ENCODE measurements around the gene PTPRN2. TPM values are rescaled to one million over a fixed set of nuclear protein-coding genes. Genes with fewer than 3 reads are reported as not detected.

Gene PTPRN2
- total and polyA plus RNA-seq, 2 donors (not counting 1 experiment from before 2014, with no cell fraction given) = 0.54 to 1.2 TPM

DNA sequence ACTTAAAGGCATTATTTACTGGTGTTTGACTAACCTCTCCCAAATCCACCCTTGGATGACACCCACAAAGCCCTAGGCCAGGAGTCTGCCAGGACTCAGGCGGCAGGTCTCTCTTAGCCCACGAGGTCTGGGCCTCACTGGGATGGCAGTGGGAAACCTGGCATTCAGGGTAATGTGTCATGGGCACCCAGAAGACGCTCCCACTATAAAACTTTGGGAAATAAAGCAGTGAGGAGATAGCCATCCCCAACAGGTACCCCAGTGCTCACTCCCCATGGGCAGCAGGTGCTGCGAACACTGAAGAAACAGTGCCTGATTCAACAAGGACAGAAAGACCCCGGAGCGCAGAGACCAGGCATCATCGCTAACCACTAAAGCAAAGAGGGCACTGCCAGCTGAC is 14.4 kb upstream of the PTPRN2 start:
- TF ChIP-seq CTCF (conservative IDR thresholded peaks at IDR 0.05 in 1 of 2, IDR thresholded peaks at IDR 0.05 in 1 of 2; ENCODE audit: low read depth in 1 of 2, low read length in 2 of 2) (no peak), EZH2 (IDR thresholded peaks at IDR 0.05; ENCODE audit: low read length, missing control alignments) (no peak)
- H3K9me3 ChIP-seq (ENCODE audit: control insufficient read depth, insufficient read depth, low read depth, low read length) = no peaks in the 10 kb centered on the region
- H3K27ac ChIP-seq (ENCODE audit: insufficient read depth, low read length) = no peak overlapping the region
- no peak overlapping the region for H3K4me2 ChIP-seq (ENCODE audit: extremely low read depth, insufficient read depth, low read length)
- no peaks in the 10 kb centered on the region for H4K20me1 ChIP-seq (ENCODE audit: control insufficient read depth, extremely low read depth, insufficient read depth, low read length)
- H3K36me3 ChIP-seq (ENCODE audit: control insufficient read depth, insufficient read depth, low read length) = no peaks in the 10 kb centered on the region
- H3K79me2 ChIP-seq (ENCODE audit: control insufficient read depth, insufficient read depth, low read length) = no peaks in the 10 kb centered on the region
- DNase-seq (ENCODE audit: low read depth in 2 of 2) = no peak
- H3K27me3 ChIP-seq (ENCODE audit: control insufficient read depth, insufficient read depth, low read length) = no peaks in the 10 kb centered on the region
- H2AFZ ChIP-seq (ENCODE audit: low read length) = no peak overlapping the region
- no peak overlapping the region for H3K4me3 ChIP-seq (replicated peaks in 1 of 4; ENCODE audit: control extremely low read depth in 1 of 4, insufficient read depth in 1 of 4, low read depth in 3 of 4, low read length in 4 of 4)
- no peaks in the 10 kb centered on the region for H3K4me1 ChIP-seq (ENCODE audit: control insufficient read depth, extremely low read depth, insufficient read depth, low read length)
- no peak overlapping the region for H3K9ac ChIP-seq (ENCODE audit: insufficient read depth, low read length)

GRCh38 chr7:158601090-158601489 is 13.5 kb upstream of the PTPRN2 start:
- TF ChIP-seq CTCF (conservative IDR thresholded peaks at IDR 0.05 in 1 of 2, IDR thresholded peaks at IDR 0.05 in 1 of 2; ENCODE audit: low read depth in 1 of 2, low read length in 2 of 2) = no peak
- no peak for TF ChIP-seq EZH2 (IDR thresholded peaks at IDR 0.05; ENCODE audit: low read length, missing control alignments)
- Histone ChIP-seq H4K20me1 (ENCODE audit: control insufficient read depth, extremely low read depth, insufficient read depth, low read length) (no peaks in the 10 kb centered on the region), H3K4me1 (ENCODE audit: control insufficient read depth, extremely low read depth, insufficient read depth, low read length) (no peaks in the 10 kb centered on the region), H3K4me3 (replicated peaks in 1 of 4; ENCODE audit: control extremely low read depth in 1 of 4, insufficient read depth in 1 of 4, low read depth in 3 of 4, low read length in 4 of 4) (no peak overlapping the region), H3K4me2 (ENCODE audit: extremely low read depth, insufficient read depth, low read length) (no peak overlapping the region), H3K36me3 (ENCODE audit: control insufficient read depth, insufficient read depth, low read length) (no peaks in the 10 kb centered on the region), H3K27me3 (ENCODE audit: control insufficient read depth, insufficient read depth, low read length) (no peaks in the 10 kb centered on the region), H3K79me2 (ENCODE audit: control insufficient read depth, insufficient read depth, low read length) (no peaks in the 10 kb centered on the region), H3K9me3 (ENCODE audit: control insufficient read depth, insufficient read depth, low read depth, low read length) (no peaks in the 10 kb centered on the region), H3K9ac (ENCODE audit: insufficient read depth, low read length) (no peak overlapping the region), H2AFZ (ENCODE audit: low read length) (no peak overlapping the region), H3K27ac (ENCODE audit: insufficient read depth, low read length) (no peak overlapping the region)
- DNase-seq (ENCODE audit: low read depth in 2 of 2) = no peak

- DNase-seq (ENCODE audit: low read depth in 2 of 2) = no peak
- Histone ChIP-seq H3K27ac (ENCODE audit: insufficient read depth, low read length) (no peak overlapping the region), H3K9me3 (ENCODE audit: control insufficient read depth, insufficient read depth, low read depth, low read length) (peaks cover 1% of the 10 kb centered on the region), H3K36me3 (ENCODE audit: control insufficient read depth, insufficient read depth, low read length) (no peaks in the 10 kb centered on the region), H3K9ac (ENCODE audit: insufficient read depth, low read length) (no peak overlapping the region), H3K4me2 (ENCODE audit: extremely low read depth, insufficient read depth, low read length) (no peak overlapping the region), H3K4me1 (ENCODE audit: control insufficient read depth, extremely low read depth, insufficient read depth, low read length) (no peaks in the 10 kb centered on the region), H3K4me3 (replicated peaks in 1 of 4; ENCODE audit: control extremely low read depth in 1 of 4, insufficient read depth in 1 of 4, low read depth in 3 of 4, low read length in 4 of 4) (no peak overlapping the region), H2AFZ (ENCODE audit: low read length) (no peak overlapping the region), H3K27me3 (ENCODE audit: control insufficient read depth, insufficient read depth, low read length) (no peaks in the 10 kb centered on the region), H4K20me1 (ENCODE audit: control insufficient read depth, extremely low read depth, insufficient read depth, low read length) (no peaks in the 10 kb centered on the region), H3K79me2 (ENCODE audit: control insufficient read depth, insufficient read depth, low read length) (no peaks in the 10 kb centered on the region)
- TF ChIP-seq EZH2 (IDR thresholded peaks at IDR 0.05; ENCODE audit: low read length, missing control alignments) = no peak
- no peak for TF ChIP-seq CTCF (conservative IDR thresholded peaks at IDR 0.05 in 1 of 2, IDR thresholded peaks at IDR 0.05 in 1 of 2; ENCODE audit: low read depth in 1 of 2, low read length in 2 of 2)
Observed at GRCh38 chr7:158596745-158597144, 9.1 kb upstream of the PTPRN2 start.

Data from fibroblast of lung (primary cell).